HCT116 (cell line): ENCODE data around the gene R3HDML. TPM values are rescaled to one million over a fixed set of nuclear protein-coding genes. Genes with fewer than 3 reads are reported as not detected.

Experiments used
- ATAC-seq: fragments of 200-7000 bp; cut with Tn5 transposase; 2 replicates; pipeline ENCODE4 v1.9.1; 2020; ENCODE audit warnings: mild to moderate bottlenecking, moderate library complexity
- BruUV-seq: library from RNA; stranded (reverse); fragments of 400-500 nt; replicated peaks from 2 replicates; lab custom pipeline; 2021; lab: Mats Ljungman, UMichigan
- CTCF ChIA-PET: fragments of 300-600 bp; sonication (Branson Sonifier 250); formaldehyde crosslinking; loops from one replicate; lab custom pipeline; 2021; ENCODE audit warnings: antibody characterized with exemption; lab: Charles Lee
- POLR2A ChIA-PET: fragments of 300-600, 350-600 bp; sonication (Branson Sonifier 250); formaldehyde crosslinking; loops from one replicate; lab custom pipeline; 2021; ENCODE audit warnings: antibody characterized with exemption; lab: Charles Lee
- RAD21 ChIA-PET, 2 experiments: fragments of 300-600 bp; sonication (Branson Sonifier 250); formaldehyde crosslinking; loops; one replicate each; lab custom pipeline; 2023; ENCODE audit warnings: low total read pairs in 2 of 2; ENCODE audit not compliant: uncharacterized antibody in 2 of 2, unreplicated experiment in 2 of 2, low non-redundant PET in 1 of 2; lab: Charles Lee
- DNase-seq: peaks from one replicate; pipeline ENCODE4 v3.0.0-alpha.2; 2010; ENCODE audit warnings: low read depth, low spot score
- H2AFZ ChIP-seq: fragments of 200-600 bp; shearing (Covaris generic), sonication (generic); 2 replicates; pipeline ENCODE4 v1.6.1; 2017; ENCODE audit warnings: low read depth, mixed run types, mixed read lengths, antibody characterized with exemption, low read length; ENCODE audit not compliant: poor library complexity, severe bottlenecking
- H3K27ac ChIP-seq: 2 replicates; pipeline ENCODE4 v1.5.1; 2012; ENCODE audit warnings: low read depth, low read length
- H3K27me3 ChIP-seq: fragments of 200-600 bp; sonication (generic); 2 replicates; pipeline ENCODE4 v1.6.1; 2016; ENCODE audit warnings: mixed run types, low read length, mixed read lengths; ENCODE audit not compliant: insufficient read depth
- H3K36me3 ChIP-seq, 2 experiments: fragments of 200-500 bp in 1 of 2; fragments of 200-600 bp in 1 of 2; sonication (Bioruptor generic) in 1 of 2; sonication (generic) in 1 of 2; 2 replicates each; pipeline versions ENCODE4 v1.5.1 to v1.6.1; 2014 to 2016; ENCODE audit warnings: low read length in 2 of 2, inconsistent platforms in 1 of 2, mixed read lengths in 1 of 2, mixed run types in 1 of 2; ENCODE audit not compliant: insufficient read depth in 2 of 2, control insufficient read depth in 1 of 2
- H3K4me1 ChIP-seq, 2 experiments: fragments of 200-600 bp in 1 of 2; sonication (generic) in 1 of 2; 2 replicates each; pipeline versions ENCODE4 v1.5.1 to v1.6.1; 2012 to 2017; ENCODE audit warnings: low read length in 2 of 2, inconsistent platforms in 1 of 2, mild to moderate bottlenecking in 1 of 2, mixed read lengths in 1 of 2, mixed run types in 1 of 2, moderate library complexity in 1 of 2; ENCODE audit not compliant: insufficient read depth in 2 of 2, control insufficient read depth in 1 of 2
- H3K4me2 ChIP-seq: fragments of 200-600 bp; sonication (generic); 2 replicates; pipeline ENCODE4 v1.6.1; 2017; ENCODE audit warnings: mixed run types, low read length, mixed read lengths
- H3K4me3 ChIP-seq, 2 experiments: fragments of 200-600 bp in 1 of 2; sonication (generic) in 1 of 2; replicated peaks in 1 of 2; 2 replicates each; pipeline ENCODE4 v1.5.1; 2011 to 2016; ENCODE audit warnings: low read length in 2 of 2, control low read depth in 1 of 2, low read depth in 1 of 2, mild to moderate bottlenecking in 1 of 2, mixed read lengths in 1 of 2, mixed run types in 1 of 2
- H3K79me2 ChIP-seq: fragments of 200-600 bp; sonication (generic); 2 replicates; pipeline ENCODE4 v1.6.1; 2017; ENCODE audit warnings: mild to moderate bottlenecking, mixed run types, low read length, moderate library complexity, mixed read lengths; ENCODE audit not compliant: insufficient read depth
- H3K9ac ChIP-seq: fragments of 200-600 bp; sonication (generic); 2 replicates; pipeline ENCODE4 v1.6.1; 2016; ENCODE audit warnings: low read length, mixed read lengths
- H3K9me2 ChIP-seq: fragments of 200-600 bp; sonication (generic), shearing (Covaris generic); 2 replicates; pipeline ENCODE4 v1.6.1; 2017; ENCODE audit warnings: mixed run types, mild to moderate bottlenecking, moderate library complexity; ENCODE audit not compliant: insufficient read depth
- H3K9me3 ChIP-seq, 2 experiments: fragments of 200-500 bp in 1 of 2; fragments of 200-600 bp in 1 of 2; sonication (Bioruptor generic) in 1 of 2; sonication (generic) in 1 of 2; 2 replicates each; pipeline ENCODE4 v1.6.1; 2014 to 2017; ENCODE audit warnings: low read length in 2 of 2, mixed read lengths in 2 of 2, inconsistent platforms in 1 of 2, low read depth in 1 of 2, mild to moderate bottlenecking in 1 of 2, mixed run types in 1 of 2, moderate library complexity in 1 of 2; ENCODE audit not compliant: control insufficient read depth in 1 of 2, insufficient read depth in 1 of 2
- H4K20me1 ChIP-seq: fragments of 200-600 bp; sonication (generic), shearing (Covaris generic); 2 replicates; pipeline ENCODE4 v1.6.1; 2017; ENCODE audit warnings: mixed run types, mild to moderate bottlenecking, moderate library complexity; ENCODE audit not compliant: insufficient read depth
- CBX3 ChIP-seq: IDR thresholded peaks from 2 replicates; pipeline ENCODE4 v1.6.1; 2012; ENCODE audit warnings: low read depth
- CEBPB ChIP-seq: IDR thresholded peaks from 2 replicates; pipeline ENCODE4 v1.6.1; 2012; ENCODE audit warnings: low read depth
- EGR1 ChIP-seq: IDR thresholded peaks from 2 replicates; pipeline ENCODE4 v1.6.1; 2012; ENCODE audit warnings: low read depth
- ELF1 ChIP-seq: IDR thresholded peaks from 2 replicates; pipeline ENCODE4 v1.6.1; 2012; ENCODE audit warnings: low read depth, borderline replicate concordance
- EZH2 ChIP-seq: fragments of 200-600 bp; sonication (generic); IDR thresholded peaks from 2 replicates; pipeline ENCODE4 v1.6.1; 2017; ENCODE audit warnings: antibody characterized with exemption, mixed run types
- EZH2phosphoT487 ChIP-seq: fragments of 200-600 bp; IDR thresholded peaks from 2 replicates; pipeline ENCODE4 v1.6.1; 2018; ENCODE audit warnings: antibody characterized with exemption, borderline replicate concordance
- FOSL1 ChIP-seq: IDR thresholded peaks from 2 replicates; pipeline ENCODE4 v1.6.1; 2012; ENCODE audit warnings: low read depth
- JUND ChIP-seq: IDR thresholded peaks from 2 replicates; pipeline ENCODE4 v1.6.1; 2012
- REST ChIP-seq: IDR thresholded peaks from 2 replicates; pipeline ENCODE4 v1.6.1; 2012; ENCODE audit warnings: low read depth
- SP1 ChIP-seq: IDR thresholded peaks from 2 replicates; pipeline ENCODE4 v1.6.1; 2012; ENCODE audit warnings: low read depth
- SRF ChIP-seq: IDR thresholded peaks from 2 replicates; pipeline ENCODE4 v1.6.1; 2012; ENCODE audit warnings: low read depth
- YY1 ChIP-seq: IDR thresholded peaks from 2 replicates; pipeline ENCODE4 v1.6.1; 2011; ENCODE audit warnings: low read length, low read depth, moderate library complexity, mild to moderate bottlenecking; ENCODE audit not compliant: insufficient replicate concordance; ENCODE audit errors: extremely low read depth
- intact Hi-C: fragments of 100-400 bp; cut with micrococcal nuclease; formaldehyde crosslinking; loops from 2 replicates; pipeline ENCODE4 v1.10.0; 2022
- total RNA-seq: library from RNA; stranded (reverse); gene quantifications from one replicate; pipeline ENCODE4 v1.2.1, GENCODE V29; 2021; ENCODE audit not compliant: unreplicated experiment
- TF ChIP-seq, protein P1 (sequence below): IDR thresholded peaks from 2 replicates; pipeline ENCODE4 v1.6.1; 2011; ENCODE audit warnings: mild to moderate bottlenecking, low read length, moderate library complexity; ENCODE audit not compliant: insufficient replicate concordance; ENCODE audit errors: extremely low read depth

Gene R3HDML
- total RNA-seq, 1 experiment from 2014 or later, result not detected

- Histone ChIP-seq H3K9me3 (no peaks in the 10 kb centered on the region), H3K4me1 (no peaks in the 10 kb centered on the region), H3K27ac (no peak overlapping the region), H3K4me3 (no peak overlapping the region), H3K27me3 (no peaks in the 10 kb centered on the region), H3K36me3 (no peaks in the 10 kb centered on the region), H3K9ac (no peak overlapping the region), H3K79me2 (no peaks in the 10 kb centered on the region), H4K20me1 (no peaks in the 10 kb centered on the region), H3K4me2 (no peak overlapping the region), H3K9me2 (no peaks in the 10 kb centered on the region), H2AFZ (no peak overlapping the region)
- BruUV-seq, result no TSS peak
- DNase-seq, result no peak
- CTCF ChIA-PET, result interaction anchor here (1.6 kb wide), 1 partner anchor 20 kb away, joined by 6 read pairs; no protein-coding TSS in a partner anchor
- intact Hi-C loops, result no loop called here
- POLR2A ChIA-PET, result no interaction called here
- no peak for ATAC-seq
- RAD21 ChIA-PET, result no interaction called here
- TF ChIP-seq, protein P1, sequence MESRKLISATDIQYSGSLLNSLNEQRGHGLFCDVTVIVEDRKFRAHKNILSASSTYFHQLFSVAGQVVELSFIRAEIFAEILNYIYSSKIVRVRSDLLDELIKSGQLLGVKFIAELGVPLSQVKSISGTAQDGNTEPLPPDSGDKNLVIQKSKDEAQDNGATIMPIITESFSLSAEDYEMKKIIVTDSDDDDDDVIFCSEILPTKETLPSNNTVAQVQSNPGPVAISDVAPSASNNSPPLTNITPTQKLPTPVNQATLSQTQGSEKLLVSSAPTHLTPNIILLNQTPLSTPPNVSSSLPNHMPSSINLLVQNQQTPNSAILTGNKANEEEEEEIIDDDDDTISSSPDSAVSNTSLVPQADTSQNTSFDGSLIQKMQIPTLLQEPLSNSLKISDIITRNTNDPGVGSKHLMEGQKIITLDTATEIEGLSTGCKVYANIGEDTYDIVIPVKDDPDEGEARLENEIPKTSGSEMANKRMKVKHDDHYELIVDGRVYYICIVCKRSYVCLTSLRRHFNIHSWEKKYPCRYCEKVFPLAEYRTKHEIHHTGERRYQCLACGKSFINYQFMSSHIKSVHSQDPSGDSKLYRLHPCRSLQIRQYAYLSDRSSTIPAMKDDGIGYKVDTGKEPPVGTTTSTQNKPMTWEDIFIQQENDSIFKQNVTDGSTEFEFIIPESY, result no peak
- no peak for TF ChIP-seq JUND
Observed at GRCh38 chr20:44364780-44365179, 27.9 kb downstream of the R3HDML start.

- CTCF ChIA-PET, result interaction anchor here (2.1 kb wide), 1 partner anchor 17 kb away, joined by 9 read pairs; no protein-coding TSS in a partner anchor
- H2AFZ ChIP-seq, result no peak overlapping the region
- no peaks in the 10 kb centered on the region for H3K27me3 ChIP-seq
- POLR2A ChIA-PET, result no interaction called here
- H3K79me2 ChIP-seq, result no peaks in the 10 kb centered on the region
- H4K20me1 ChIP-seq, result no peaks in the 10 kb centered on the region
- no peak overlapping the region for H3K4me3 ChIP-seq
- H3K36me3 ChIP-seq, result no peaks in the 10 kb centered on the region
- BruUV-seq, result no TSS peak
- H3K4me1 ChIP-seq, result no peaks in the 10 kb centered on the region
- no peak overlapping the region for H3K27ac ChIP-seq
- intact Hi-C loops, result no loop called here
- H3K9me2 ChIP-seq, result no peaks in the 10 kb centered on the region
- no peak overlapping the region for H3K9ac ChIP-seq
- DNase-seq (no peak), ATAC-seq (no peak)
- TF ChIP-seq, protein P1, result no peak
- TF ChIP-seq EGR1 (no peak), EZH2 (no peak), CBX3 (no peak), FOSL1 (no peak), REST (no peak), SP1 (no peak), EZH2phosphoT487 (no peak), YY1 (no peak), CEBPB (no peak), SRF (no peak), ELF1 (no peak)
- RAD21 ChIA-PET, result no interaction called here
- no peak overlapping the region for H3K4me2 ChIP-seq
- H3K9me3 ChIP-seq, result no peaks in the 10 kb centered on the region
Observed at GRCh38 chr20:44367746-44368145, 30.9 kb downstream of the R3HDML start.
